ENCODE data around the gene APOBEC3B. TPM values are rescaled to one million over a fixed set of nuclear protein-coding genes. Genes with fewer than 3 reads are reported as not detected.

APOBEC3B gene
- total RNA-seq, 1 donor = 6.8 TPM

GRCh38 chr22:38967451-38968450, 14.4 kb upstream of the APOBEC3B start:
- no peak for DNase-seq (ENCODE audit: low read depth)
- no peak overlapping the region for H3K4me3 ChIP-seq (ENCODE audit: low read depth, low read length)
- no peak for TF ChIP-seq CTCF (IDR thresholded peaks at IDR 0.05; ENCODE audit: insufficient read depth, low read length)

- TF ChIP-seq CTCF (IDR thresholded peaks at IDR 0.05; ENCODE audit: insufficient read depth, low read length) = no peak
- no peak overlapping the region for H3K4me3 ChIP-seq (ENCODE audit: low read depth, low read length)
- no peak for DNase-seq (ENCODE audit: low read depth)
Observed at GRCh38 chr22:38968801-38969200, 13.3 kb upstream of the APOBEC3B start.

- H3K4me3 ChIP-seq (ENCODE audit: low read depth, low read length) = no peak overlapping the region
- no peak for DNase-seq (ENCODE audit: low read depth)
- TF ChIP-seq CTCF (IDR thresholded peaks at IDR 0.05; ENCODE audit: insufficient read depth, low read length) = no peak
Observed at GRCh38 chr22:38970551-38970950, 11.6 kb upstream of the APOBEC3B start.

- H3K4me3 ChIP-seq (ENCODE audit: low read depth, low read length) = no peak overlapping the region
- TF ChIP-seq CTCF (IDR thresholded peaks at IDR 0.05; ENCODE audit: insufficient read depth, low read length) = no peak
- DNase-seq (ENCODE audit: low read depth) = no peak
Observed at GRCh38 chr22:38971202-38971601, 10.9 kb upstream of the APOBEC3B start.

GRCh38 chr22:38971791-38972190, 10.4 kb upstream of the APOBEC3B start:
- no peak for TF ChIP-seq CTCF (IDR thresholded peaks at IDR 0.05; ENCODE audit: insufficient read depth, low read length)
- DNase-seq (ENCODE audit: low read depth) = no peak
- H3K4me3 ChIP-seq (ENCODE audit: low read depth, low read length) = no peak overlapping the region

- DNase-seq (ENCODE audit: low read depth) = no peak
Observed at GRCh38 chr22:38972558-38972957, 9.6 kb upstream of the APOBEC3B start.

More at GRCh38 chr22:38972558-38972957, 9.6 kb upstream of the APOBEC3B start:
- TF ChIP-seq CTCF (IDR thresholded peaks at IDR 0.05; ENCODE audit: insufficient read depth, low read length) = no peak
- no peak overlapping the region for H3K4me3 ChIP-seq (ENCODE audit: low read depth, low read length)

Measured in fibroblast of the aortic adventitia (primary cell).